Endometrium (tissue), 2 donors: ENCODE results near the gene IGF2BP2.

ENCODE experiments used
- FAIRE-seq: peaks from 2 replicates; lab custom pipeline; 2012; peaks lifted over from hg19 to GRCh38; lab: Jason Lieb, UNC
- donor health status: control.
- donor health status: control.

IGF2BP2 gene

DNA sequence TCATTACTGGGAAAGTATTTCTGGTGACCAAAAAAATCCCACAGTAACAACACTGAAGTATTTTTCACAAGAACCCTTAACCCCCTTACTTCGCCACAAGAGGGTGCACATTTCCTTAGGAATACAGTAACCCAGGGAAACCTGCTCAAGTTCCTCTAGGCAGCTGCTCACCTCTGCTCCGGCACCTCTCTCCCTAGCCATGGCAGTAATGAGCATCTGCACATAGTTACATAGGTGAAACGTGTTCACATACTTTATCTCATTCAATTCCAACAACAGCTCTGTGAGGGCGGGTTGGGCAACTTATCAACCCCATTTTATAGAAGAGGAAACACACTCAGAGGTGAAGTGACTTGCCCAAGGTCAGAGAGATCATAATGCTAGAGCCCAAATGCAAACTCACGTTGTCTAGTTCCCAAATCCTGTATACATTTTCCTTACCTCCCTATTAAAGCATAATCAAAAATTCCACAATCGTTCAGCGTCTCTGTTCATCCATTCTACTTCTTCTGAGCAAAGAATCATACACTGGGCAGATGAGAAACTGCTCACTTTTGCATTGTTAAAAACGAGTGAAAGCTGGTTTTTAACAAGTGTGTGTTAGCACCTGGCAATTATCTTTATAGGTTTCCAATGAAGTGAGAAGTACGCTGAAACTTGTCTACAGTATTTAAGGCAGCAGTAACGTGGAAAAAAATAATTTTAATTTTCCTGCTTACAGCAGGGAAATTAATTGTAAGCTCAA, 90.7 kb downstream of the IGF2BP2 start:
- FAIRE-seq = no peak

DNA sequence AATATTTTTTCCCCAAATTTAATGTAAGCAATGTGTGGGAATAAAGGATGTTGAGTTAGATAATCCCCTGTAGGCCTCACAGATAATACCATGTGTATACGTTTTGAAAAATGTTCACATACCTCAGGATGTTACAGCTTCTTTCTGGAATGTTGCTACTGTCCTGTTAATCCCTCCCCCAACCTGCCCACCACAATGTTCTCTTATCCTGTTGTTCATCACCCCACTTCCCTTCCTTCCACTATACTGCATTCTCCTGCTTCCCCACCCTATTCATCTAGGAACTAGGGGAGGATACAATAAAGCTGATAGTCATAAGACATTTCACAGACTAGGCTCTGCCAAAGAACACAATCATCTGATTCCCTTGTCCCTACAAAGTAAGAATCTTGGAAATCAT, 92.1 kb downstream of the IGF2BP2 start:
- no peak for FAIRE-seq

DNA sequence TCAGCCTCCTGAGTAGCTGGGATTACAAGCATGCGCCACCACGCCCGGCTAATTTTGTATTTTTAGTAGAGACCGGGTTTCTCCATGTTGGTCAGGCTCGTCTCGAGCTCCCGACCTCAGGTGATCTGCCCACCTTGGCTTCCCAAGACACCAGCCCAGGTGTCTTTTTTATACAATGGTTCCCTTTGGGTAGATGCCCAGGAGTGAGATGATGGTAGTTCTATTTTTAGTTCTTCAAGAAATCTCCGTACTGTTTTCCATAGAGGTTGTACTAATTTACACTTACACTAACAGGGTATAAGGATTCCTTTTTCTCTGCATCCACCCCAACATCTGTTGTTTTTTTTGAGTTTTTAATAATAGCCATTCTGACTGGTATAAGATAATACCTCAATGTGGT, 94.3 kb downstream of the IGF2BP2 start:
- FAIRE-seq = no peak

DNA sequence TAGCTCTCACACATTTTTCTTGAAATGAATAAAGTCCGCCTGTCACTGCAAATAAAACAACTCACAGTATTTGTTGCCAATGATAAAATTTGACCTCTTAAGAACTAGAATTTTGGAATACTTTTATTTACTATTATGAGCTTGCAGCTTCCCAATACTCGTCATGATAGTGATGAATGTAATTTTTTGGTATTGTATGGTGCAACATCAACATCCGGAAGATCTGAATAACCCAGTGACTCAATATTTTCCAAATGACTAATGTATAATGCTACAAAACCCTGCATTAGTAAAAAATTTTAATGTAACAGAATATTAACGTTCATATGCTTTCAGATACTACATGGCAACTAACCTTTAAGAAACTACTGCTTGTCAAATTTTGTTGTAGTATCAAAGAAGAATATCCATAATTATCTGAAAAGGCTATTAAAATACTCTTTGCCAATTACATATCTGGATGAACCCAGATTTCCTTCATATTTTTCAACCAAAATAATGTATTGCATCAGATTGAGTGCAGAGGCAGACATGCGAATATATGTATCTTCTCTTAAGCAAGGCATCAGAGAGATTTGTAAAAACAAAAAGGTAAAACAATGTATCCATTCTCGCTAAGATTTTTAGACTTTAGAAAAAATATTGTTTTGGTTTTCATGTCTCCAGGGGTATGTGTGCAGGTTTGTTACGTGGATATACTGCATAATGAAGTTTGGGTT, 95.3 kb downstream of the IGF2BP2 start:
- FAIRE-seq = no peak

DNA sequence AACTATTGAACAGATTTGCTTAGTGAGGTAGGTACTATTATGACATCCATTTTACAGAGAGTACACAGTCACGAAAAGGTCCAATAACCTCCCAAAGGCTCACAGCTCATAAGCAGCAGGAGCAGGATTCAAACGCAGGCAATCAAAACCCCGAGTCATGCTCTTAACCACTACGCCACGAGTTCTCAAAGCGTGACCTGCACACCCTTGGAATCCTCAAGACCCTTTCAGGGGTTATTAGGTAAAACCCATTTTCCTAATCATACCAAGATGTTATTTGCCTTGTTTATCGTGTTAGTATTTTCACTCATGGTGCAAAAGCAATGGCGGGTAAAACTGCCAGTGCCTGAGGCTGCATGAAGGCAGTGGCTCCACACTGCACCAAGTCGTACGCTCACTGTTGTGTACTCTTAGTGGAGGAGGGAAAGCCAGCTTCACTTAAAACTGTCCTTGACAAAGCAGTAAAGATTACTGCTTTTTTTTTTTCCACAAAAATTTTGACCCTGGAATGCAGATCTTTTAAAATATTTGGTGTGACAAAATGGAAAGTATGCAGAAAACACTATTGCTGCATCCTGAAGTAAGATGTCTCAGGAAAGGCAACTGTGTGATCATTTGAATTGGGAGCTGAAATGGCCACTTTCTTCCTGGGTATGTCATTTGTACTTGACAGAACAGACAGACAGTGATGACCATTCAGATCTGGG, 96.1 kb downstream of the IGF2BP2 start:
- no peak for FAIRE-seq

DNA sequence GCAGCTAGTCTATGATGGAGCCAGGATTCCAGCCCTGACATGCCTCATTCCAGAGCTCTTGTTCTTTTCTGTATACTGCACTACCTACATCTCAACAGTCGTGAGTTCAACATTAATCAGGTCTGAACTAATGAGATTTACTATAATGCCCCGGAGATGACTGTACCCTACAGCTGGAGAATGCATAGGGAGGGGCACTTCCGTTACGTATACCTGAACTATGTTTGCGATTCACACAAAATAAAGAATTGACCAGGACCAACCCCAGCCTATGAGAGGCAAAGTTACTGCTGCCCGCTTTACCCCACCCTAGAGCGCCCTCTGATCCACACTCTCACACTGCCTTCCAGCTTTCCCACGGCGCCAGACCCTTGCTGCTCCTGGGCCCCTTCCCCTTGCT, 97.0 kb downstream of the IGF2BP2 start:
- no peak for FAIRE-seq

DNA sequence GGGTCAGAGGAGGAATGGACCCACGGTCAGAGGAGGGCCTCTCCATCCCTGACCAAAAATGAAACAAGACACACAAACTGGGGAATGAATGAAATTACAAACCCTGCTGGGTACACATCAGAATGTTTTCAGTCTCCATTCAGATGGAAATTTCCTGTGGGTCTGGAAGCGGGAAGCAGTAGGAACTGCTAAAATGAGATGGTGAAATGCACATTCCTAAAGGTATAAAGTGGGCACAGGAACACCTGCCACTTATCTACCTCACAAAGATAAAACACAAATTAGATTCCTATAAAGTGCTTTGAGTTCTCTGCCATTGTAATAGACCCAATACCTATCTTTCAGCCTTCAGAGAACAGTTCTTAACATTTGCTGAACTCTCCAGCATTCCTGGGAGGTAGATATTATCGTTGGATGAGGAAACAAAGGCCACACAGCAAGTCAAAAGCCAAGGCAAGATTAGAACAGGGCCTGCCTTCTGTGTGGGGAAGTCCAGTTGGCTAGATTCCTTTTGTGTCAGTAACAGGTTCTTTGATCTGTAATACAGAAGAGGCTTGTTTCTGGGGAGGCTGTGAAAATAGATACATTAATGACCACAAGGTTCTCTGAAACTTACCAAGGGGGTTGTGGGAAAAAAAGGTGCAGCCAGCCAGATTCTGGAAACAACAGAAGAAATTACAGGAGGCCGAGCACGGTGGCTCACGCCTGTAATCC, 98.4 kb downstream of the IGF2BP2 start:
- FAIRE-seq = no peak

DNA sequence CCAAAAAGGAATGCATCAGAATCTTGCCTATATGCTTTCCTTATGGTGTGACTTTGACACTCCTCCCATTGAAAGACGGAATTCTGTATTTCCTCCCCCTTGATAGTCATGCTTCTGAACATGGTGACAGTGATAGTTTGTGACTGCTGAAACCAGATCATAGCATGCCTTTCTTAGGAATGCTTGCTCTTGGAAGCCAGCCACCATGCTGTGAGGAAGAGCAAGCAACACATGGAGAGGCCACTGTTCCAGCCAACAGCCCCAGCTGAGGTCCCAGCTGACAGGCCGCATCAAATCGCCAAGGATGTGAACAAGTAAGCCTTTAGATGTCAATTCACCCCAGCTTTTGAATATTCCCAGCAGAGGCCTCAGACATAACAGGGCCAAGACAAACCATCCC, 100.1 kb downstream of the IGF2BP2 start:
- FAIRE-seq = no peak

DNA sequence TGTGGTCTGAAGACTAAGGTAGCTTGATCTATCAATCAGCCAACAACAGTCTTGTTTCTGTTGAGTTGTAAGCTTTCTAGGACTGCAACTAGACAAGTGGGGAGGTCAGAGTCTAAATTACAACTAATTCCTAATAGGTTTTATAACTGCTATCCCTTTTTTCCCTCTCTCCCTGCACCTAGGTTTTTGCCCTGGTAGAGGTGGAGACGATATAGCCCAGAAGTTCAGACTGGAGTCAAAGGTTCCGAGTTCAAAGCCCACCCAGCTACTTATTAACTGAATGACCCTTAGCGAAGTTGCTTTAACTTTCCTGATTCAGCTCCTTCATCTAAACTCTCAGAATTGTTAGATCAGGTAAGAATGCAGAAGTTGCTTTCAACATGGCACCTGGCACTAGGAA, 100.6 kb downstream of the IGF2BP2 start:
- no peak for FAIRE-seq

DNA sequence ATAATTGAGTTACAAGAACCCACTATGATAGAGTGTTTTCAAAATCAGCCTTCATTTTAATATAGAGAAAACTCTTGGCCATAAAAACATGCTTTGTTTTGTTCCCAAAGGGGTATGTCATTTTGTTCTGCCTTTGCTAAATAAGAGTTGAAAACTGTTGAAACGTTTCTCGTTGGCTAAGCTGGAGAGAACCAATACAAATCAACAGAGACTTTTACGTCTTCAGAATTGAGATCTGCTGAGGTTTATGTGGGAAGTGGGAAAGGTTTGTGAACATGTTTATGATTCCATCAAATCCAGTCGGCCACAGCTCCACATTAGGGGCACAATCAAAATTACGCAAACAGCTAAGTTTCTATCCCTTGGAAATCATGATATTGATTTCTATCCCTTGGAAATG, 102.0 kb downstream of the IGF2BP2 start:
- no peak for FAIRE-seq

DNA sequence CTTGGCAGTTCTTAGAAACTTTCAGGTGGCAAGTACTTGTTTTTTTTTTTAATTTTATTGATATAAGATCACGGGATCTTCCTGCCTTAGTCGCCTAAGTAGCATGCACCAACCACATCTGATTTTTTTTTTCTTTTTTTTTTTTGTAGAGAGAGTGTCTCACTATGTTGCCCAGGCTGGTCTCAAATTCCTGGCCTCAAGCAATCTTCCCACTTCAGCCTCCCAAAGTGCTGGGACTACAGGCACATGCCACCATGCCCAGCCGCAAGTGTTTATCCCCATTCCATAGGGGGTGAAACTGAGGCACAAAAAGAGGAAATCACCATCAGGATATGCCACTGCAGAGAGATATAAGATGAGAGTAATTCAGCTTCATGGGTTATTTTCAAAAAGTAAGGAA, 102.9 kb downstream of the IGF2BP2 start:
- no peak for FAIRE-seq

DNA sequence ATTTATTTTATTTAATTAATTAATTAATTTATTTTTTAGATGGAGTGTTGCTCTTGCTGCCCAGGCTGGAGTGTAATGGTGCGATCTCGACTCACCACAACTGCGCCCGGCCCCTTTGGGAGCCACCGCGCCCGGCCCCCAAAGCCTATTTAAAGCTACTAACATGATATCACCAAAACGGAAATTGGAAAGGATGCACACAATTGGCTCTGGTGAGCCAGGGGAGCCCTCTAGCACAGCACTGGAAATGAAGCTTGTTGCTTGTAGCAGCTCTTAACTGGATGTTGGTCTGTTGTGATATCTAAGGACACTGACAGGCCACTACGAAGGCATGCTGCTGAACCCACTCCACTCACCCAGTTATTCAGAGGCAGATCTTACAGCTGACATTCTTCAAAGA, 104.5 kb downstream of the IGF2BP2 start:
- no peak for FAIRE-seq

DNA sequence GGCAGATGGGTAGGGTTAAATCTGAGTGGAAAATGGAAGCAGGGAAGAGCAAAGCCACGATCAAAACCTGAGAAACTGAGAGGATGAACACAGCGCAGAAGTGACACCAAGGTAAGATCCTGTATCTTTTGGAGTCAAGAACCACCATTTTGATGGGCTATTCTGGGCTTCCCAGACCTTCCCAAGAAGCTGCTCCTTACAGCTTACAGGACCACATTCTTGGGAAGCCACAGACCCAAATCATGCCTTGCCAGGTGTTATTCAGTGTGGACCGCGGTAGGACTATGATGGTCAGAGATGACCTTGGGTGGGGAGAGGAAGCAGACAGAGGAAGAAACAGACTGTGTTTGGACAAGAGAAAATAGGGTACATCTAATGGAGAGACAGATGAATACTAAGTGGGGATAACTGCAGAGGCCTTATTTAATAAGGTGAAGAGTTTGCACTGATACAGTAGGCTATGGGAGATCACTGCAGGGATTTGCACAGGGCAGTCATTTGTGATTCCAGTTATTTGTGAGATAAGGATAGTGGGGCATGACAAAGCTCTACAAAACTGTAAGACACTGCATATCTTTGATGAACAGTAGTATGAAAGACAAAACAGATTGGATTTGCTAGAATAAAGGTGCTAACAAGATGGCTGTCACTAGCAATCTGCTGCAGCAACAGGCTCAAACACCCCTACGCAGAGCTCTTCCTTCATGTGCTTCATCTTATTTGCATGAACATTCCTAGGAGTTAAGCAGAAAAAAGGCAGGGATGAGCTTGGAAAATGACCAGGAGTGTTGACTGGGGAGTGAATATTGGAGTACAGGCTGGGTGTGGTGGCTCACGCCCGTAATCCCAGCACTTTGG, 105.9 kb downstream of the IGF2BP2 start:
- FAIRE-seq = no peak

DNA sequence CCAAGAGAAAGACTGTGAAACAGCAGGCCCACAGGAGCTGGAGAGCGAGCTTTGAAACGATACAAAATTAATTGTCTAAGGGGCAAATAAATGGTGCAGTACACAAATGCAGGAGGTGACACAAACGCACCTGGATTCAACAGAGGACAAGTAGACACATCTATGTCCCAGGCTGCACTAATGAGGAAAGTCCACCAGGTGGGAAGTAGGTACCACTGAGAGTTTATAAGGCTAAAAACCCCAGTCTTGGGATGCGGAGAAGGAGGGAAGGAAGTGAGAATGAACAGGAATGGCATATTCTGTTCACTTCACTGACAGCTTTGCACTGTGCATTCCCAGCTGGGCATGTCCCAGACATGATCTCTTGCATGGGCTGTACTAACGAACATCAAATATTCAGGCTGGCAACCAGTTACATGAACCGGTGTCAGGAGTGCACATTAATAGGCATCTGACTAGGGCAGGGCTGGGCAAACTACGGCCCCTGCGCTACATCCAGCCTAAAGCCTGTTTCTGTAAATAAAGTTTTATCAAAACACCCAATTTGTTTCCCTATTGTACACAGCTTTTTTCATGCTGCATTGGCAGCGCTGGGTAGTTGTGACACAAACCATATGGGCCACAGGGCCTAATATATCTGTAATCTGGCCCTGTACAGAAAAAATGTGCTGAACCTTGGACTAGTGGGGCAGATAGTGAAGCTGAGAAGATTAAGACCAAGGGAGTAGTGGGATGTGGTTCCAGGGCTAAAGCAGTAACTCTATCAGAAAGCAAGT, 107.0 kb downstream of the IGF2BP2 start:
- no peak for FAIRE-seq

DNA sequence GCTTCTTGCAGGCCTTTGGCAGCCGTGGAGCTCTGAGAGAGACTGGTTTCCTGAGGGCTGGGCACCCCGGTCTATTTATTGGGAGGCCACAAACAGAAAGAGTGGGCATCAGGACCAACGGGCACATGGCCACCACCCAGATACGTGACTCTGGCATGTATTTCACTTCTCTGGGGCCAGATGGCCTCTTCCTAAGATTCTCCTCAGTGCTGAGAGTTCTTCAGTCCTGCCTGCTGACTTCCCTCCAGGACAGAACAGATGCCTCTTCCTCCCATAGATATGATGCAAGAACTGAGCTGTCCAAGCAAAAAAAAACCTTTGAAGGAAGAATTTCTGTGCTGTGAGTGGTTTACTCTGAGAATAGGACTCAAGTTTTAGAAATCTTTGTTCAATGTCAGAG, 107.7 kb downstream of the IGF2BP2 start:
- no peak for FAIRE-seq

DNA sequence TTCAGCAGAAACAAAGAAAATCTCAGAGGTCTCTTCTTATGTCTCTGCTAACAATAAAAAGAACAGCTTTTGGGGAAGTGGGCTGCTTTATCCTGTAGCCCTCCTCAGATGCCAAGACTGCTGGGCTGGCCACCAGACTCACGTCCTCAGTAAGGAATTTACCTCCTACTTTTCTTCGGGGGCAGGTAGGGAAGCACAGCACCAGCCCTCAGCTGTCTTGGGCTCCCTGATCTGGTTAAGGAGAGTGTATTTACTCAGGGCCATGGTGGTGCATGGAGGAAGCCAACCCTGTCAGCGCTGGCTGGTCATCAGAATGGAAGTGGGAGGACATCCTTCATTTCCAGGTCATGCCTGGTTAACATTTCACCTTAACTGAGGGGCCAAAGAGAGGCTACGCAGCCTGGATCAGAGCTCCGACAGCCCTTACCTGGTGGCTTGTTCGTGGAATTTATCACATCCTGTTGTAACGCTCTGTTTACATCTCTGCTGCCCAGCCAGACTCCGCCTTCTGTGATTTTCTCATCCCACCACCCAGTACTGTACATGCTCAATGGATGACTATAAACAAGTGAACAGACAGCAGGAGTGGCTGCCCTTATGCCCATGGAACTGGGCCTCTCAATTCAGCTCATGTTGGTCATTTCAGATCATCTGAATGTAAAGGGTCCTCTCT, 108.3 kb downstream of the IGF2BP2 start:
- no peak for FAIRE-seq

DNA sequence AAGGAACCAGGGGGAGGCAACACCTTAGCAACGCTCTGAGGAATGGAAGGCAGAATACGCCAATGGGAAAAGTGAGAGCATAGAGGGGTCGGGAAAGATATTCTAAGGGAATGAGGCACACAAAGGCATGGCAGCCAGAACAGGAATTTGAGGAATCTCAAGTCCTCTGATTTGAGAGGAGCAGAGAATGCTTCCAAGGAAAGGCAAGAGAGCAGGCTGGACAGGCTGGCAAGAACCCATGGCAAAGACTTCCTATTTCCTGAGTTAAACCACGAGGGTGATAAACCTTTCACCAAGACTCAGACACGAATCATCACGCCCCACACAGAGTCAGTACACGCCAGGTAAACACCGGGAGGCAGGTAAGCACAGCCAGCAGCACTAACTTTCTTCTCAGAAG, 109.8 kb downstream of the IGF2BP2 start:
- no peak for FAIRE-seq

DNA sequence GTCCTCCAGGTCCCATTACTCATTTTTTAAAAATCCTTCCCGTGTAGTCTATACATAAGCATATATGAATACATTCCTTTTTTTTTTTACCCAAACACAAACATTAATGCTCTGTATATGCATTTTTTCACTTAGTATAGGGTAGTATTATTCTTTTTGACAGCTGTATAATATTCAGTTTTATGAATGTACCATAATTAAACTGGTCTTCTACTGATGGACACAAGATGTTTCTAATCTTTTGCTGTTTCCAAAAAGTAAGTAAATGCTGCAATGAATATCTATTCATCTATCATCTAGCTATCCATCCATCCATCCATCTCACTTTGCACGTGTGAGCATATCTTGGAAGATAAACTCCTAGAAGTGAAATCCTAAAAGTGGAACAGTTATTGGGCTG, 110.8 kb downstream of the IGF2BP2 start:
- FAIRE-seq = no peak

DNA sequence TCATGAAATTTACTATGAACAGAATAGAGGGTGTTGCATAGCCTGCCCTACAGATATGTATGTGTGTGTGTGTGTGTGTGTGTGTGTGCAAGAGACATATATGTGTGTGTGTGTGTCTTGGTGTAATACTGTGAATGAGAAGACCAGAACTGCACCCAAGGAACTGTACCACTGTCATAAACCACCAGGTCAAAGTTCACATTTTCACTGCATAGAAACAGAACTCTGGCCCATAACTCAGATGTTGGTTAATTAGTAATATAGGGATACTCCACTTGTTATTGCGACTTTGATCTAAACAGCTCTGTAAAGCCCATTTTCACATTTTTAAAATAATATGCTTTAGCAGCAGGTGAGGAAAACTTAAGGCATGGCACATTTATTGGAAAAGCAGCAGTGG, 111.8 kb downstream of the IGF2BP2 start:
- FAIRE-seq = no peak

DNA sequence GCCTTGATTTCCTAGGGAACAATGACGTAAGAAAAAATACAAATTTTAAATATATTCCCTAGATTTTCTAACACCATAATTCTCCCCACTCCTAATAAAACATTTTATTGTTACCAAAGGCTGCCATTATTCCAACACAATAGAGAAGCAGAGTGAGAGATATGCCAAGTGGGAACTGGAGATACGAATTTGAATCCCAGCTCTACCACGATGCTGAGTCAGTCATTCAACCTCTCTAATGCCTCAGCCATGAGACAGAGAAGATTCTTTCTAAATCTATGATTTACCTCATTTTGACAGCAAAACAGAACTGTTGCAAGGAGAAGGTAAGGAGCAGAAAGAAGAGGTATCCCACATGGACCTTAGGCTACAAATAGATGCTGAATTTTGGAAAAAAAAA, 112.5 kb downstream of the IGF2BP2 start:
- no peak for FAIRE-seq
